Endodermal cell (in vitro differentiated cells): Measurements from ENCODE around the gene PI4KA. TPM values are rescaled to one million over a fixed set of nuclear protein-coding genes. Genes with fewer than 3 reads are reported as not detected.

Experiments
- DNase-seq: peaks from one replicate; pipeline ENCODE4 v3.0.0-alpha.2; 2017
- H3K27ac ChIP-seq: 2 replicates; pipeline ENCODE4 v1.5.1; 2013; ENCODE audit warnings: mild to moderate bottlenecking, low read depth, low read length, moderate library complexity
- H3K27me3 ChIP-seq: 2 replicates; pipeline ENCODE4 v1.6.1; 2013; ENCODE audit warnings: mild to moderate bottlenecking, low read length, moderate library complexity; ENCODE audit not compliant: insufficient read depth, control insufficient read depth, poor library complexity, severe bottlenecking
- H3K36me3 ChIP-seq: 2 replicates; pipeline ENCODE4 v1.7.0; 2013; ENCODE audit warnings: mild to moderate bottlenecking, low read length, moderate library complexity; ENCODE audit not compliant: control insufficient read depth, insufficient read depth
- H3K4me1 ChIP-seq: one replicate; pipeline ENCODE4 v1.7.0; 2013; ENCODE audit warnings: low read length; ENCODE audit not compliant: control insufficient read depth, insufficient read depth
- H3K4me3 ChIP-seq: 2 replicates; pipeline ENCODE4 v1.5.1; 2013; ENCODE audit warnings: mild to moderate bottlenecking, low read length, moderate library complexity
- H3K9ac ChIP-seq: 2 replicates; pipeline ENCODE4 v1.6.1; 2013; ENCODE audit warnings: mild to moderate bottlenecking, low read length, moderate library complexity; ENCODE audit not compliant: poor library complexity, severe bottlenecking; ENCODE audit errors: extremely low read depth
- H3K9me3 ChIP-seq: 2 replicates; pipeline ENCODE4 v1.6.1; 2013; ENCODE audit warnings: mild to moderate bottlenecking, low read length, moderate library complexity; ENCODE audit not compliant: control insufficient read depth
- H3K27ac Mint-ChIP-seq: 2 replicates; pipeline ENCODE4 v1.8.0; 2020; ENCODE audit warnings: mixed read lengths
- H3K27me3 Mint-ChIP-seq: 2 replicates; pipeline ENCODE4 v1.8.0; 2021; ENCODE audit warnings: mild to moderate bottlenecking, mixed read lengths; ENCODE audit not compliant: insufficient read depth
- H3K36me3 Mint-ChIP-seq: 2 replicates; pipeline ENCODE4 v1.8.0; 2020; ENCODE audit warnings: low read depth, mixed read lengths
- H3K4me1 Mint-ChIP-seq: 2 replicates; pipeline ENCODE4 v1.8.0; 2020; ENCODE audit warnings: mixed read lengths
- H3K4me3 Mint-ChIP-seq: 2 replicates; pipeline ENCODE4 v1.8.0; 2020; ENCODE audit warnings: mild to moderate bottlenecking, moderate library complexity, mixed read lengths
- H3K9me3 Mint-ChIP-seq: 2 replicates; pipeline ENCODE4 v1.8.0; 2020; ENCODE audit warnings: mild to moderate bottlenecking, mixed read lengths
- whole genome bisulfite sequencing, 2 experiments: methylation state at CpG; one replicate each; pipeline versions ENCODE4 v1.1.5 to v1.1.7; 2013; ENCODE audit warnings: missing lambda C conversion rate in 2 of 2, mixed read lengths in 1 of 2; ENCODE audit not compliant: insufficient coverage in 1 of 2, insufficient read length in 1 of 2; 5-methylcytosine and 5-hydroxymethylcytosine counted together
- total RNA-seq, 2 donors: library from RNA; stranded (reverse); fragmentation: NEBNext Ultra II Directional in 1 of 2; extraction: Animal tissue kit (Norgen Biotek cat#: 25700) in 1 of 2; gene quantifications; 2 replicates in 1 of 2; 3 replicates in 1 of 2; pipeline ENCODE4 v1.2.1, GENCODE V29; 2021
- TF ChIP-seq, protein P1 (sequence below): fragments of 200-600 bp; sonication (generic); conservative IDR thresholded peaks from 2 replicates; pipeline ENCODE4 v1.5.0; 2021; ENCODE audit warnings: antibody characterized with exemption, mild to moderate bottlenecking

PI4KA gene
- total RNA-seq, 2 donors from 2014 or later, result 49.0 to 62.0 TPM

DNA sequence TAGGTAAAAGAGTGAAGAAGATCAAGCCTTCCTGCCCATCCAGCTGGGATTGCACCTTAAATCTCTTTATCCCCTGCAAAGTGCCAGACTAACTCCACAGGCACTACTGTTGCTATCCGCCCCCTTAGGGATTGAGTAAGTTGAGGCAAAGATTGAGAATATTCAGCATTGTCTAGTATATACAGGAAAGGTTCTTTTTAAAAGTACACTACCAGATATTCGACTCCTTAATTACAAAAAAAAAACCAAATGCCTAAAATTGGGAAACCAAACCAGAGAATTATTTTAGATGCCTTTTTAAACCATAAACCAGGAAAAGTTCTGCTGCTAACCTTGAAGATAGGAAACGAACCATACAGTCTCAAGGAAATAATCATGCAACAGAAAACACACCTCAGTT is 73.2 kb downstream of the PI4KA start:
- Mint-ChIP-seq H3K9me3 (no peaks in the 10 kb centered on the region), H3K4me1 (peaks cover 4% of the 10 kb centered on the region), H3K4me3 (no peak overlapping the region), H3K27me3 (no peaks in the 10 kb centered on the region), H3K36me3 (peaks cover 6% of the 10 kb centered on the region), H3K27ac (no peak overlapping the region)
- no peaks in the 10 kb centered on the region for H3K4me1 ChIP-seq
- TF ChIP-seq, protein P1, sequence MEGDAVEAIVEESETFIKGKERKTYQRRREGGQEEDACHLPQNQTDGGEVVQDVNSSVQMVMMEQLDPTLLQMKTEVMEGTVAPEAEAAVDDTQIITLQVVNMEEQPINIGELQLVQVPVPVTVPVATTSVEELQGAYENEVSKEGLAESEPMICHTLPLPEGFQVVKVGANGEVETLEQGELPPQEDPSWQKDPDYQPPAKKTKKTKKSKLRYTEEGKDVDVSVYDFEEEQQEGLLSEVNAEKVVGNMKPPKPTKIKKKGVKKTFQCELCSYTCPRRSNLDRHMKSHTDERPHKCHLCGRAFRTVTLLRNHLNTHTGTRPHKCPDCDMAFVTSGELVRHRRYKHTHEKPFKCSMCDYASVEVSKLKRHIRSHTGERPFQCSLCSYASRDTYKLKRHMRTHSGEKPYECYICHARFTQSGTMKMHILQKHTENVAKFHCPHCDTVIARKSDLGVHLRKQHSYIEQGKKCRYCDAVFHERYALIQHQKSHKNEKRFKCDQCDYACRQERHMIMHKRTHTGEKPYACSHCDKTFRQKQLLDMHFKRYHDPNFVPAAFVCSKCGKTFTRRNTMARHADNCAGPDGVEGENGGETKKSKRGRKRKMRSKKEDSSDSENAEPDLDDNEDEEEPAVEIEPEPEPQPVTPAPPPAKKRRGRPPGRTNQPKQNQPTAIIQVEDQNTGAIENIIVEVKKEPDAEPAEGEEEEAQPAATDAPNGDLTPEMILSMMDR, result no peak
- H3K36me3 ChIP-seq, result peaks cover 20% of the 10 kb centered on the region
- H3K27me3 ChIP-seq, result no peaks in the 10 kb centered on the region
- no peaks in the 10 kb centered on the region for H3K9me3 ChIP-seq
- no peak overlapping the region for H3K9ac ChIP-seq
- H3K4me3 ChIP-seq, result no peak overlapping the region
- 83 to 94% methylated on average over 2 to 3 of the region's 3 CpGs for whole genome bisulfite sequencing, 2 experiments
- no peak for DNase-seq
- H3K27ac ChIP-seq, result no peak overlapping the region

GRCh38 chr22:20783844-20784723 is 74.5 kb downstream of the PI4KA start:
- 69 to 78% methylated on average over 10 to 14 of the region's 14 CpGs for WGBS, 2 experiments
- no peaks in the 10 kb centered on the region for H3K9me3 ChIP-seq
- Mint-ChIP-seq H3K4me1 (peaks cover 8% of the 10 kb centered on the region), H3K36me3 (peaks cover 6% of the 10 kb centered on the region), H3K9me3 (no peaks in the 10 kb centered on the region), H3K27me3 (no peaks in the 10 kb centered on the region), H3K27ac (no peak overlapping the region), H3K4me3 (no peak overlapping the region)
- no peak overlapping the region for H3K4me3 ChIP-seq
- DNase-seq, result peak; percentile 83
- no peaks in the 10 kb centered on the region for H3K4me1 ChIP-seq
- no peak overlapping the region for H3K9ac ChIP-seq
- TF ChIP-seq, protein P1, result peak; percentile 85
- no peak overlapping the region for H3K27ac ChIP-seq
- no peaks in the 10 kb centered on the region for H3K27me3 ChIP-seq
- peaks cover 14% of the 10 kb centered on the region for H3K36me3 ChIP-seq

- Histone ChIP-seq H3K27me3 (no peaks in the 10 kb centered on the region), H3K9me3 (no peaks in the 10 kb centered on the region), H3K9ac (no peak overlapping the region), H3K4me3 (no peak overlapping the region), H3K36me3 (peaks cover 8% of the 10 kb centered on the region), H3K4me1 (no peaks in the 10 kb centered on the region), H3K27ac (no peak overlapping the region)
- Mint-ChIP-seq H3K4me3 (no peak overlapping the region), H3K9me3 (no peaks in the 10 kb centered on the region), H3K4me1 (peaks cover 16% of the 10 kb centered on the region), H3K36me3 (peaks cover 6% of the 10 kb centered on the region), H3K27me3 (no peaks in the 10 kb centered on the region), H3K27ac (no peak overlapping the region)
- 100% methylated on average over 2 of the region's 3 CpGs; no CpG with 5 or more reads in 1 of the 2 experiments for WGBS, 2 experiments
- DNase-seq, result no peak
- TF ChIP-seq, protein P1, result no peak
Measured at GRCh38 chr22:20783300-20783673, 75.3 kb downstream of the PI4KA start.
